Panc1 (cell line): ENCODE data around the gene PLAU. TPM values are rescaled to one million over a fixed set of nuclear protein-coding genes. Genes with fewer than 3 reads are reported as not detected.

Experiments
- ATAC-seq: fragments of 200-7000 bp; cut with Tn5 transposase; 2 replicates; pipeline ENCODE4 v1.9.1; 2020; ENCODE audit warnings: mild to moderate bottlenecking, moderate library complexity
- BruUV-seq: library from RNA; stranded (reverse); fragments of 400-500 nt; replicated peaks from 2 replicates; lab custom pipeline; 2021; lab: Mats Ljungman, UMichigan
- CTCF ChIA-PET: fragments of 300-600 bp; sonication (Branson Sonifier 250); formaldehyde crosslinking; loops from one replicate; lab custom pipeline; 2022; ENCODE audit warnings: antibody characterized with exemption; lab: Charles Lee
- POLR2A ChIA-PET: fragments of 300-600 bp; sonication (Branson Sonifier 250); formaldehyde crosslinking; loops from one replicate; lab custom pipeline; 2022; ENCODE audit warnings: antibody characterized with exemption; lab: Charles Lee
- DNase-seq: peaks from one replicate; pipeline ENCODE4 v3.0.0-alpha.2; 2010; ENCODE audit warnings: low read depth, low spot score
- H3K27ac ChIP-seq: 2 replicates; pipeline ENCODE4 v1.5.1; 2011; ENCODE audit warnings: mild to moderate bottlenecking, low read length, inconsistent platforms
- H3K27me3 ChIP-seq: fragments of 200-500 bp; sonication (Bioruptor generic); 2 replicates; pipeline ENCODE4 v1.6.0; 2014; ENCODE audit warnings: low read length, inconsistent platforms; ENCODE audit not compliant: control insufficient read depth, insufficient read depth
- H3K36me3 ChIP-seq: fragments of 200-500 bp; sonication (Bioruptor generic); 2 replicates; pipeline ENCODE4 v1.5.1; 2014; ENCODE audit warnings: inconsistent platforms, mild to moderate bottlenecking, low read length, moderate library complexity; ENCODE audit not compliant: control insufficient read depth, insufficient read depth
- H3K4me1 ChIP-seq: 2 replicates; pipeline ENCODE4 v1.5.1; 2011; ENCODE audit warnings: inconsistent platforms, mild to moderate bottlenecking, low read length, moderate library complexity; ENCODE audit not compliant: control insufficient read depth, insufficient read depth
- H3K4me3 ChIP-seq, 2 experiments: 2 replicates each; pipeline ENCODE4 v1.5.1; 2011 to 2012; ENCODE audit warnings: low read depth in 2 of 2, low read length in 2 of 2, mild to moderate bottlenecking in 2 of 2, inconsistent platforms in 1 of 2, moderate library complexity in 1 of 2
- H3K9me3 ChIP-seq: fragments of 200-500 bp; sonication (Bioruptor generic); 2 replicates; pipeline ENCODE4 v1.5.1; 2014; ENCODE audit warnings: low read depth, mild to moderate bottlenecking, inconsistent platforms, low read length, moderate library complexity; ENCODE audit not compliant: control insufficient read depth, insufficient read depth
- CTCF ChIP-seq: fragments of 450-650 bp; IDR thresholded peaks from 2 replicates; pipeline ENCODE4 v1.5.1; 2017; ENCODE audit warnings: mild to moderate bottlenecking
- POLR2AphosphoS5 ChIP-seq: IDR thresholded peaks from 2 replicates; pipeline ENCODE4 v1.6.1; 2012; ENCODE audit warnings: mild to moderate bottlenecking, low read depth, low read length, moderate library complexity
- REST ChIP-seq, 2 experiments: IDR thresholded peaks; 2 replicates each; pipeline ENCODE4 v1.6.1; 2011 to 2012; ENCODE audit warnings: low read depth in 2 of 2, control low read depth in 1 of 2, low read length in 1 of 2, mild to moderate bottlenecking in 1 of 2, moderate library complexity in 1 of 2; ENCODE audit not compliant: insufficient read depth in 1 of 2
- SIN3A ChIP-seq: IDR thresholded peaks from 2 replicates; pipeline ENCODE4 v1.6.1; 2012; ENCODE audit warnings: low read depth, mild to moderate bottlenecking, low read length, moderate library complexity, borderline replicate concordance; ENCODE audit not compliant: insufficient read depth
- TCF7L2 ChIP-seq: IDR thresholded peaks from 2 replicates; pipeline ENCODE4 v1.6.1; 2011; ENCODE audit warnings: mild to moderate bottlenecking, low read depth, low read length, inconsistent platforms
- in situ Hi-C: cut with HindIII; loops from 2 replicates; pipeline ENCODE4 v1.10.0; 2016; ENCODE audit warnings: low sequenced_read_pairs, low pct_unique_long_range_greater_than_20kb
- intact Hi-C: fragments of 100-400 bp; cut with micrococcal nuclease; formaldehyde crosslinking; loops from one replicate; pipeline ENCODE4 v1.10.0; 2022; ENCODE audit not compliant: unreplicated experiment
- total RNA-seq: library from RNA; stranded (reverse); gene quantifications from one replicate; pipeline ENCODE4 v1.2.1, GENCODE V29; 2021; ENCODE audit not compliant: unreplicated experiment

PLAU gene
- total RNA-seq, 1 experiment from 2014 or later: 305 TPM

GRCh38 chr10:73871295-73872189 lies 39.4 kb upstream of the PLAU start:
- Histone ChIP-seq H3K4me3 (no peak overlapping the region), H3K36me3 (peaks cover 2% of the 10 kb centered on the region; the same call in 1 of the 2 replicates), H3K27me3 (no peaks in the 10 kb centered on the region), H3K9me3 (no peaks in the 10 kb centered on the region), H3K4me1 (peaks cover 27% of the 10 kb centered on the region), H3K27ac (no peak overlapping the region)
- ChIA-PET CTCF (interaction anchor here (0.6 kb wide), 1 partner anchor 59 kb away, joined by 3 read pairs; no protein-coding TSS in a partner anchor), POLR2A (interaction anchor here (0.5 kb wide), 1 partner anchor 634 kb away, joined by 5 read pairs; no protein-coding TSS in a partner anchor)
- intact Hi-C loops: no loop called here
- TF ChIP-seq CTCF (no peak), POLR2AphosphoS5 (no peak), SIN3A (no peak), TCF7L2 (no peak), REST (IDR thresholded peaks at IDR 0.05; ENCODE audit: insufficient read depth in 1 of 2, low read depth in 2 of 2, low read length in 1 of 2) (no peak)
- no TSS peak for BruUV-seq
- ATAC-seq (no peak), DNase-seq (no peak)
- in situ Hi-C loops: no loop called here

GRCh38 chr10:73872190-73872710 lies 38.7 kb upstream of the PLAU start:
- no peak for TF ChIP-seq CTCF
- no peak for TF ChIP-seq POLR2AphosphoS5
- no peak for TF ChIP-seq SIN3A
- no peak for TF ChIP-seq REST (IDR thresholded peaks at IDR 0.05; ENCODE audit: insufficient read depth in 1 of 2, low read depth in 2 of 2, low read length in 1 of 2)
- no peak for TF ChIP-seq TCF7L2
- POLR2A ChIA-PET: interaction anchor here (0.5 kb wide), 1 partner anchor 633 kb away, joined by 5 read pairs; no protein-coding TSS in a partner anchor
- Histone ChIP-seq H3K27ac (no peak overlapping the region), H3K27me3 (no peaks in the 10 kb centered on the region), H3K36me3 (peaks cover 2% of the 10 kb centered on the region; the same call in 1 of the 2 replicates), H3K4me1 (peaks cover 27% of the 10 kb centered on the region), H3K4me3 (no peak overlapping the region), H3K9me3 (no peaks in the 10 kb centered on the region)
- in situ Hi-C loops (no loop called here), intact Hi-C loops (no loop called here)
- DNase-seq: no peak
- BruUV-seq: no TSS peak
- CTCF ChIA-PET: interaction anchor here (0.6 kb wide), 1 partner anchor 60 kb away, joined by 3 read pairs; no protein-coding TSS in a partner anchor
- ATAC-seq: no peak
